HG03039 (cell line): ENCODE measurements around the gene PLD5.
"Not testable (repeated sequence)": the region's sequence is repeated elsewhere in the genome, so short reads cannot be mapped to it uniquely, and the experiment has no call there.

Experiments
- ATAC-seq: cut with Tn5 transposase; IDR thresholded peaks from one replicate; pipeline ENCODE4 v1.9.1; 2021; ENCODE audit warnings: mild to moderate bottlenecking, moderate library complexity; ENCODE audit not compliant: unreplicated experiment

The PLD5 gene

DNA sequence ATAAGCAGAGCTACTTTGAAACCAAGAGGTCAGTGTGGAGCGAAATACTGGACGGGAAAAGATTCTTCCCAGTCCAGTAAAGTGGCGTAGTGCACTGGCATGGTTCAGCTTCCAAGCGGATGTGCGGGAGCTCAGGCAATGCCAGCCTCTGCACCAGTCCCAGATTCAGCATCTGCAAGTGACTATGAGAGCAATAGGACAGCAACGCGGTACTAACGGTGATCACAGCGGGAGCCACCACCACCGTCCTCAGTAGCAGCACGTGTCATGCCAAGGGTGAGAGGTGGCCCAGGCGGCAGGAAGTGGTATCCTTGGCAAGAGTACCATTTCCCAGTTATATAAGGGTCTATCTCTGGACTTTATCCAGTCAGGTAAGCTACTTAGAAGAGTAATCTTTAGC lies 17.8 kb downstream of the PLD5 start:
- no peak for ATAC-seq

DNA sequence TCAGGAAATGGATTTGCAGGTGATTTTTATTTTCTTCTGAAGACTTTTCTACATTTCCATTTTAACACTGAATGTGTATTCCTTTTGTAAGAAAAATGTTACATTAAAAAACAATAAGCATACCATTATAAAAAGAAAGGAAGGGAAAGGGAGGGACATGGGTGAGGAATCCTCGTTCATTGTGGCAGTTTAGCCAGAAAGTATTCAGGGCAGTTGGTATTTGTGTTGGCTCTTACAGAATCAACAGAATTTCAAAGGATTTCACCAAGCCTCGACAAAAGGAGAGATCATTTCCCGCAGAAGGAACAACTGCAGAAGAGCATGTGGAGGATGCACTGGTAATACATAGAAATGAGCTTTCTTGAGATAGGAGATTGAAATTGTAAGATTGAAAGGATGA lies 35.0 kb downstream of the PLD5 start:
- ATAC-seq, result no peak

DNA sequence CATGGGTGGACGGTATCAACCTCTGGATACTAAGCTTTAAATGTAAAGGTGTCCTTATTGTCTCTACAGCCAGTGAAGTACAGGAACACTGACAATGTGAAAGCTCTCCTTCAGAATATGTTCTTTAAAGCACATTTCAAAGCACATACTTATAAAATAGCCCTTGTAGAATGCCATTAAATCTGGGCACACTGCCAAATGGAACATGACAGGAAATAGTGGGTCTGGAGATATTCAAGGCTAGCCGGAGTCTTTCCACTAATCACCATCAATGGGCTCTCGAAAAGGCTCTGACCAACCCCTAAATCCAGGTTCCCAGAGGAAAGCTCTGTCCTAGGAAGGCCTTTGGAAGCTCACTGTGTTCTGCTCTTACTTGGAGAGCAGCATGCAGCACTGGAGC lies 46.6 kb downstream of the PLD5 start:
- no peak for ATAC-seq

DNA sequence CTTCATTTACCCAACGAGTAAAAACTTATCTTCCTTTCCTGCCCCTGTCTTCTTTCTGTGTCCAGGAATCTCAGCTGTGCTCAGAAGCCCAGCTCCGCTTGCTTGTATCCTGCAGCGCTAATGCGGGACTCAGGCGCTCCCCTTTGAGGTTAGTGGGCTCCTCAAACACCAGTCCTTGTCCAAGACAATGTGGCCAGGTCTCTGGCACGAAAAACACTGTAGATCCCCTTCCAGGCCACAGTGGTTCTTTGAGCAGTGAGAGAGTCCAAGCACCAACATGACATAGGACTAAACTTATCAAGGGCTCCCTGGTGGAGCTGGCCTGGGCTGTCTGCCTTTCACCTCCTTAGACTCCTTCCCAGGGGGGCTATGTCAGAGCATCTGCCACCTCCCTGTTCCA lies 53.7 kb downstream of the PLD5 start:
- no peak for ATAC-seq

DNA sequence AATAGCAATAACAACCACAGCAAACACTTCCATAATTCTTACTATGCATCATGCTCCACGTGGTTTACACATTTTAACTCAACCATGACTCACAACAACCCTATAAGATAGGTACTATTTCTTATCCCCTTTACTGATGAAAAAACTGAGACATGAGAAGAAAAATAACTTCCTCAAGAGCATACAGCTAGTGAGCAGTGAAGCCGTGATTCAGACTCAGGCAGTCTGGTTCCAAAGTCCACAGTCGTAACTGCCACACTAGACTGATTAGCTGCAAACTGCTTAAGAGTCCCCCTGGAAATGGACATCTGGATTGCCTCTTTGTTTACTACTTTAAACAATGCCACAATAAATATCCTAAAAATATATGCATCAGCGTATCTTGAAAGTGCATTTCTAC lies 55.7 kb downstream of the PLD5 start:
- no peak for ATAC-seq

DNA sequence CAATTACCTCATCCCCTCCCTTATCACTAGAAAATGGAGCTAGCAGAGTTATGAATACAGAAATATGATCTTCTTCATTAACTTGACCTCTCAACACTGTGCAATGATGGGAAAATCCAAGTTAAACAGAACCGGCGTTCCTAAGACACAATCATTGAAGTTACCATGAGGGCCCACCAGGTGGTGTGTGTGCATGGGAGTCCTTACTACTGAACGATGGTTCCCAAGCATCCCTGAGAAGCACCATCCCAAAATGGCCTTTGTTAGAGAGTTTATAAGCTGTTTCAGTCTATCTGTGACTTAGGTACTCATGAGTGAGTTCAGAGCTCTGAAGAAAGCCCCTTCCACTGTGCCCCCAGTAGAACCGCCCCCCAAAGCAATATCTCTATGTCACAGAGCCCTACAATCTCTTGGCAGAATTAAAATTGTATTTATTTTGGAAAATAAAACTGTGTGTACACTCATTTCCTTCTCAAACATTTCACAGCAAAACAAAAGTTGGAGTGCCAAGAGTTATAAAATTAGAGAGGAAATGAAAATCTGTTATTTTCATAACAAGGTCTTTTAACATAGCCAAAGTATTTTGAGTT lies 56.8 kb downstream of the PLD5 start:
- ATAC-seq, result peak; percentile 68

DNA sequence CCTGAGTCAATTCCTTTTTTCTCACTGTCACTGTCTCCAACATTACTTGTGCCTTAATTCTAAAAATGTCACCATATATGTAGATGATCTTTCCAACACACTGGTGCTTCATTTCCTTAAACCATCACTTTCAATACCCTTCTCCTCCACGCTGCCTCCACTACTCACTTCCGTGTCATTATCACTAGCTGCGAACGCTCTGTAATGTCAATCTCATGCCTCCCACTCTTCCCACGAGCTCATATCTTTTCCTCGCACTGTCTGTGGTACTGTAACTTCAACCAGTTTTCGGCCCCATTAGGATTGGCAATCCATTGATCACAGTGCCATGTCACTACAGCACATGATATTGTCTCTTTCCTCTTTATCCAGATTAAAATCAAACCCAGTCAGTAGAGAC lies 61.6 kb downstream of the PLD5 start:
- no peak for ATAC-seq

DNA sequence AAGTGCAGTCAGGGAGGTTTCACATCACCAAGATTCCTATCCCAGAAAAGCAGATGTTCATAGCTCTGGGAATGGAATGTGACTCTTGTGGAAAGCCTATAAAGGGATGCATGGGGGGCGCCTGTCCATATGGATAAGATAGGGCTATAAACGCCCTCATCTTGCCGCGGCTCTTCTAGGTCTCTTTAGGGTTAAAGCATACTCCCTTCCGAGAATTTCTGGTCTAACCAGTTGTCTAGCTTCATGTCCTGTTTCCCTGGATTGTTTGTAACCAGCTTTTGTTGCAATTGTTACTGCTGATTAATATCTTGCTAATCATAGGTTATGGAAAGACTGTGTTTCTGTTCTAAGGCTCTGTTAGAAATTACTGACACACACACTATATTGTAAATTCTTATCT lies 64.8 kb downstream of the PLD5 start:
- not testable (repeated sequence) for ATAC-seq

DNA sequence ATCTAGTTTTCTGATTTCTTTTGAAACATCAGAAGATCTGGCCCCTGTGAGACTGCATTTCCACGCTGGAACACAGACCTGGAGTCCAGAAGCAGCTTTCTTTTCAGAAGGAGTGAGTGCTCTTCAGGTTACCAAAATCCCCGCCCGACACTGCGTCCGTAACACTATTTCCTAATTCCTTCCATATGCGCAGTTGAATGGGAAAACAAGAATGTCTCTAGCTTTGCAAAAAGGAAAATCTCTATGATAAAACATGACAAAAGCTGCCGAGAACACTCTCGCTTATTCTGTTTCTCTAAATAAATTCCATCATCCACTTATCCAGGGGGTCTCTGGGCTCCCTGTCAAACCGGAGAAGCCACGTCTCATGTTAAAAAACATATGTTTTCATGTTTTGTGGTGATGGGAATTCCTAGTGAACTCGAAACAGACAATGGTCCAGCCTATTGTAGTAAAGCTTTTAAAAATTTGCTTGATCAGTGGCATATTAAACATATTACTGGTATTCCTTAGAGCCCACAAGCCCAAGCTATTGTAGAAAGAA lies 67.7 kb downstream of the PLD5 start:
- ATAC-seq, result no peak

DNA sequence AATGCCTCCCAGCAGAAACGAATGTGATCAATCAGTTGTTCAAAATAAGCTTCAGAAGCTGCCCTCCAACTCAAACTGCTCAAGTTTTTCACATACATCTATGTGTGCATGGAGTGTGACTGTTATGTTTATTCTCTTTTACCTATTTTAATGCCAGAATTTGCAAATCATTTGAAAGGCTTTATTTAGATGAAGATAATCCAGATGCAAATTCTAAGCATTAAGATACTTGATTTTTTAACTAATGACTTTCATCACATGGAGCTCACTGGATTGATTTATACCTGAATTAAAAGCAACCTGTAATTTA lies 69.5 kb downstream of the PLD5 start:
- no peak for ATAC-seq

DNA sequence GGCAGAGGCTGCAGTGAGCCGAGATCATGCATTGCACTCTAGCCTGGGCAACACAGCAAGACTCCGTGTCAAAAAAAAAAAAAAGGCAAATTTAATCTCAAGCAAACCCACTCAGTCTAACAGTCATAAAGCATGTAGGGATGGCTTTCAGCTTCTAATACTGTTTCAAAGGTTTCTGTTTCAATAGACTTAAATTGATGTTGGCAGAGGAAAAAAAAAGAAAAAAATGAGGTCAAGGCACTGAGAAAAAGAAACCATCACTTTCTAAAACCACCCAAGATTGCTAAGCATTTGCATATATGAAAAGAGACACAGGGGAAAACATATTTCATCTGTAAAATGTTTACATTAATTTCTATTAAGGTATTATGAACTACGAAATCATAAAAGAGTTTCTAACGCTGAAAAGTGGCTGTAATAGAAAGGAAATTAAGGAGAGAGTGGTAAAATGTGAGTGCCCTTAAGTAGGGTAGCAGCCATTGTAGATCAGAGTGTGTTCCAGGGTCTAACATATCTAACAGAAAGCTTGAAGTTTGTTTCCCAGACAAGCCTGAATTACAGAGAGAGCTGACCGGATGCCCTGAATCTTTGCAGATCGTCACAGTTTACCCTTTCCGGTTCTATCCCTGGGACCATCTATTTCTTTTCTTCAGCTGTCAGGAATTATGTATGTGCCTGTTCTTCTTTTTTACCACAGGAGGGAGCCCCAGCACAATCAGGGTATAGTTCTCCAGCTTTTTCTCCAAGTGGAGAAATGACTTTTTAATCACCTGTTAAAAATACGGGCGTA lies 70.0 kb downstream of the PLD5 start:
- ATAC-seq, result no peak

DNA sequence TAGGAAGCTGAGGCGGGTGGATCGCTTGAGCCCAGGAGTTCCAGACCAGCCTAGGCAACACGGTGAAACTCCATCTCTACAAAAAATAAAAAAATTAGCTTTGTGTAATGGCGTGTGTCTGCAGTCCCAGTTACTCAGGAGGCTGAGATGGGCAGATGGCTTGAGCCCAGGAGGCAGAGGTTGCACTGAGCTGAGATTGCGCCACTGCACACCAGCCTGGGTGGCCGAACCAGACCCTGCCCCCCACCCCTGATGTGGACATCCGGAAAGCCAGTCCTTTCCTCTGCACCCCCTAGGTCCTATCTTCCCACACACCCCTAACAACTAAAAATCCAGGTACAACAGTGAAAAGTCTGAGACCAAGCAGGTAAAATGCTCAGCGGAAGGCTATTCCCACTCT lies 71.9 kb downstream of the PLD5 start:
- no peak for ATAC-seq

DNA sequence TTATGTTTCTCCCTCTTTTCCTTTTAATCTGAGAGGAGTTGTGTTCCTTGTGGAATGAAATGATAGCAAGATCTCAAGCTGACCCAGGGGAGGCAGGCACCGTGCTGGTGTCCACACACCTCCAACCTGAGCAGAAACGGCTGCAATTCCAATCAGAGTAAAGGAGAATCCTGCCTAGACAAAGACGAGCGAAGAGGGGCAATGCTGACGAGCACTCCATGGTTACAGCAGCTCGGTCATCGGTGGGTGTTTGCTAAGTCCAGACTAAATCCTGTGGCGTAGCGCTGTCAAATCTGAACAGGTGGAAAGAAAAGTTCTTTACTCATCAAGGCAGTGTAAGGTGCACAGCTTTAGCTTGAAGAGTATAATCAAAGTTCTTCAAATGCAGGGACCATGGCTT lies 74.8 kb downstream of the PLD5 start:
- ATAC-seq, result no peak

DNA sequence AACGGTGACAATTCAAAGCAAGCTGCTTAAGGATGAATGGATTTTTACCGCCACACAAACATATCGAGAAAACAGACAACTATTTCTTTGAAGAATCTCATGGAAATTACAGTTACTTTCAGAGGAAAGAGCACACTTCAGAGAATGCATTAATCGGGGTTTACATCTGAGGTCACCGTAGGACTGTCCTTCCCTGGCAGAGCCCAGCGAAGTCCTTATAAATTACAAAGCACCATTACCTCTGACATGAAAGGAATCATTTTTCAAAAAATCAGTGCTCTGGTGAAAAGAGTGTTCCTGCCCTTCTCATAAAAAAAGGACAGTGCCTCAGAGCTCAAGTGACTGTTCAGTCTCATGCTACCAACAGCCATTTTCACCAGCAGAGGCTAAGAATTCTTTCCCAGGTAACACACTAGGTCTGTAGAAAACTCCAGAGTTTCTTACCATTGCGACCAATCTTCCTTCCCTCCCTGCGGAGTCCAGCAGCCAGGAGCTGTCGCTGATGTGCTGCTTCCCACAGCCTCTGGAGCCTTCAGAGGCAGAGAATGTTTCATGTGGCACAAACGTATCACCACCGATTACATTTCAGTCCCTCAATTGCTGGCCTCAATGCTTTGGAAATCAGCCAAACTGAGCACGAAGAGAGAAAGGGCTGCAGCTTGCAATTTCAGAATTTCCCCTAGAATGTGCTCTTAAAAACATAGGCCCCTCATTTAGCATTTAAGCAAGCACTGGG lies 75.4 kb downstream of the PLD5 start:
- ATAC-seq, result no peak

DNA sequence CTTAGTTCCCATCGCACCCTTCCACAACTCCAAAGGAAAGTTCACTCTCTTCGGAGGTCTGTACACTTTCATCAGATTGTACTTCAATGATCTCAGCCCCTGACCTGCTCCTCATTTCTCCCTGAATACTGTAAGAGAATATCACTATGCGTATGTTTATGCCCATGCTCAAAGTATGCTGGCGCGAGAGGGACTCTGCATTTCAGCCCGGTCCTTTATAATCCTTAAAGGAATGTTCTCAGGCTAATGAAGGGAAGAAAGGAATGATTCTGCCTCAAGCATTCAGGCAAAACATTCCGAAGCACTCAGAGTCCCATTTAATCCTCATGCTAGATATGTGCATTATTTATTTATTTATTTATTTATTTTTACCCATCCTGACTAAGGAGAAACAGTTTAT lies 76.8 kb downstream of the PLD5 start:
- no peak for ATAC-seq

DNA sequence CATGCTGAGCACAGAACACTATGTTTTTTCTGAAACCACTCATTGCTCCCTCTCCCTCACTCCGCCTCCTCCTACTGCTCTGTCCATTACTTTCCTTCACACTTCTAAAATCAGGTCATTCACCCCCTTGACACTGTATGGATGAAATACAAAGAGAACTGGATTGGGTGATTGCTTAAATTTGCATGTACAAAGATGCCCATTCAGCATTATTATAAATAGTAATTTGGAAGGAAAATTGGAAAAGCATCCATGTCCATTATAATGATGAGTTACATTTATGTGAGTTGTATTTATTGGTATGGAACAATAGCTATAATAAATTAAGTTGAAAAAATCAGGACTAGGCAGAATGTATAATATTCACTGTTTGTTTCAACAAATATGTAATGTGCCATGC lies 83.7 kb downstream of the PLD5 start:
- ATAC-seq, result no peak

DNA sequence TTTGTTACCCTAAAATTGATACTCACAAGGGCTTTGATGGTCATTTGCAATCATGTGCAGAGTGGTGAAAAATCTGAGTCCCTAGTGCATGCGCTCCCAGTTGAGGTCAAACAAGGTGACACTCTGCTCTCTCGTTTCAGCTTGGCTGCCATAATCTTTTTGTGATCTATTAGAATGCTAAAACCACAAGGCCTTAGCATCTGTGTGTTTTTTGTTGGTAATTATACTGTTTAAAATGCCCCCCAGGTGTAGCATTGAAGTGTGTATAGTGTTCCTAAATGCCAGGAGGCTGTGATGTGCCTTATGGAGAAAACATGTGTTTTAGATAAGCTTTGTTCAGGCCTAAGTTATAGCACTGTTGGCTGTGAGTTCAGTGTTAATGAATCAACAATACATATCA lies 89.3 kb downstream of the PLD5 start:
- ATAC-seq, result no peak

DNA sequence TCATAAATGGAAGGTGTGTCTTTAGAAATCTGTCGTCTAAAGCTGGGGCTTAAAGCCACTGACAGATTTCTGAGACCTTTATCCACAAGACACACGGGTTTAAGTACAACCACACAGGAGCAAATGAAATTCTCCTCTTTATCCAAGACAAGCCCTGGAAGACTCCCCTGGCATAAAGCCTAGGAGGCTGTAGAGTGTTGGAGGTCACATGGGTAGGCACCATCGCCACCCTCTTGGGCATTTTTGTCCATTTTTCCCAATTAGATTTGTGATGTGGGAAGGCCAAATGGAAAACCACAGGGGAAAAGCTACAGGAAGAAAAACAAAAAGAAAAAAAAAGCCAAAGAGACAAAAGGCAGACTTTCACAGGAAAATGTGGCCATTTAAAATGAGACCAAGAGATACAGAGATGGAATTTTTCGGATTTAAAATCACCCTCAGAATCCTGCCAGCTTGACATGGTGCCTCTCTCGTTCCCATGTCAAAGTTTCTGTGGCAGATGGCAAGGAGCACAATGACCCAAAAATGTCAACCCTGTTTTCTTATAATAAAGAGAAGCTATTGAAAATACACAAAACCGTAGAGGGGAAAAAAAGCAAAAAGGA lies 91.9 kb downstream of the PLD5 start:
- ATAC-seq, result no peak

DNA sequence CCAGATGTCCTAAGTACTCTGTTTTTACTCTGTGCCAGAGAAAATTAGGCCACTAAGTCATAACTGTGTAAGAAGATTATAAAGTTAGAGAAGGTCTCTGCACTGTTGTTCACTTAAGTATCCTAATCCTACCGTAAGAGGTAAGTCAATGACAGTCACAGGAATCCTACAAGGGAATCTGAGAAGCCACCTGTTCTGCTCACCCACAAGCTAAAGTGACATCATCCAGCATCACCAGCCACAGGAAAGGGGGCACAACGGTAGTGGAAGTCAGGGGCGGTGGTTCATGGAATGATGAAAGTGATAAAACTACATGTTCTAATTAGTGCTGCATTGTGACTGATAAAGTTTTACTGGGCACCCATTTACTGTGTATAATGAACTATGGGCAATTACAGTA lies 92.7 kb downstream of the PLD5 start:
- ATAC-seq, result no peak

DNA sequence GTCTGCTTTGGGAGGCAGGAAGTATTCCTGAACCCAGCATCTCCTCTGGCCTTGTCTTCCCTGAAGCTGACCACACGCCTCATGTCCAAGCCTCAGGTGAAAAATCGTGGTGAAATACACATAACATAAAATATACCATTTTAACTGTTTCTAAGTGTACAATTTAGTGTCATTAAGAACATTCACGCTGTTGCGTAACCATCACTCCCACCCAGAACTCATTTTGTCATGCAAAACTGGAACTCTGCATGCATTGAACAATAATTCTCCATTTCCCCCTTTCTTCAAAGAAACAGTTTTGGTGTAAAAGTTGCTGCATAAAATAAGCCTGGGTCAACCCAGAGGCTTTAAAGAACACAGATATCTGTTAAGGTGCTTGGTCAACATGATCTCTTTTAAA lies 93.5 kb downstream of the PLD5 start:
- ATAC-seq, result no peak

DNA sequence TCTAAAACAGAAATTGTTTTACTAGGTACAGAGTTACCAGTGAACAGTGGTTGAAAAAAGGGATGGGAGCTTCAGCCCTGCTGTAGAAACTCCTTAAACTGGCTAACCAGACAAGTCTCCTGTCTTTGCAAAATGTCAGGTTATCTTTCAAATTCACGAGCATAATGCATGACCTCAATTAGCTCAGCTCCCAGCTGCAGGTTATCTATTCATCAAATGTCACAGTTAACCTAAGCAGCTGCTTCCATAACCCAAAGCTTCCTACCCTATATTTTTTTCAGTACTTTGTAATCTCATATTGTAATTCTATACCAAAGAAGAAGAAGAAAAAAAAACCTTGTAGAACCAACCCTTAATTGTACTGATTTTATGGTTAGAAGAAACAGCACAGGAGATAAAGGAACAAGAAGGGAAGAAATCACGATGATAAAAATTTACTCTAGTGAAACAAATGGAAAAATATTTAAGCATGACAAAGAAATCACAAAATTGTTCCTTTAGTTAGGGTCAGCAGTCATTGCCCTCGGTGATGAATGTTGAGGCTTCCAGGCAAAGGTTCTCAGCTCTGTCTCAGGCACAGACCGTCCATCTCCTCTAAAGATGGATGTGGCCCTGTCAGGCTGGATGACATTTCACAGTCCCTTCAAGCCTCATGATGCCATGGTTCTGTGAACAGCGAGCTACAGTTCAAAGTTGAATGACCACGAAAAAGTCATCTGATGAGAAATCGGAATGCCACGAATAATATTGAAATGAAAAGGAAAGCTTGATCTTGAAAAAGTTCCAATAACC lies 95.9 kb downstream of the PLD5 start:
- no peak for ATAC-seq
